Neural cell (in vitro differentiated cells): ENCODE data around the gene RAB3GAP2.

Source experiments
- EP300 ChIP-seq: fragments of 450-650 bp; conservative IDR thresholded peaks from 2 replicates; pipeline ENCODE4 v1.6.1; 2014; ENCODE audit warnings: antibody characterized with exemption, mild to moderate bottlenecking, moderate library complexity; ENCODE audit not compliant: poor library complexity, severe bottlenecking
- EZH2 ChIP-seq: fragments of 200-600, 300-800 bp; shearing (Covaris generic), sonication (generic); IDR thresholded peaks from 2 replicates; pipeline ENCODE4 v1.6.1; 2014; ENCODE audit warnings: antibody characterized with exemption, low read length, borderline replicate concordance, mild to moderate bottlenecking; ENCODE audit not compliant: insufficient read depth, poor library complexity, severe bottlenecking
- POLR2AphosphoS5 ChIP-seq: IDR thresholded peaks from 2 replicates; pipeline ENCODE4 v1.6.1; 2012
- SMC3 ChIP-seq: fragments of 450-650 bp; conservative IDR thresholded peaks from 2 replicates; pipeline ENCODE4 v1.6.1; 2014; ENCODE audit warnings: antibody characterized with exemption, mild to moderate bottlenecking, moderate library complexity; ENCODE audit not compliant: poor library complexity
- TAF1 ChIP-seq: IDR thresholded peaks from 2 replicates; pipeline ENCODE4 v1.6.1; 2012; ENCODE audit warnings: low read depth
- TF ChIP-seq, protein P1 (sequence below): fragments of 450-650 bp; IDR thresholded peaks from 2 replicates; pipeline ENCODE4 v1.5.1; 2014; ENCODE audit warnings: antibody characterized with exemption, mild to moderate bottlenecking, moderate library complexity; ENCODE audit not compliant: poor library complexity, severe bottlenecking

DNA sequence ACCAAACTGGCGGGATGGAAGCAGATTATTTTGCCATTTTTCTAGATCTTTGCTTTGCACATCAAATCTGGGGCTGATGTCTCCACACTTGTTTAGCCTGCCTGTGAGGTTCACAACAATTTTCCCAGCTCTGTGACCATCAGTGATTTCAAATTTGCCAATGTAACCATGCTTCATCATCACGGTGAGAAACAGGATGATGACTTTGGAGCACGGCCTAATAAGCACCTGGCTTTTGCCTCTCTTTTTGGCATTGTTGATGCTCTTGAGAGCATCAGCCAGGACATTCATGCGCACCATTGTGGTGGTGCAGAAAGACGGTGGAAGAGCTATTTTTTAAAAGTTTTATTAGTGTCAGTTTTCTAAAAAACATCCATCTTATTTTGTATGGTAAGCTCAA is 128.2 kb downstream of the RAB3GAP2 start:
- TF ChIP-seq SMC3 = no peak
- TF ChIP-seq, protein P1, sequence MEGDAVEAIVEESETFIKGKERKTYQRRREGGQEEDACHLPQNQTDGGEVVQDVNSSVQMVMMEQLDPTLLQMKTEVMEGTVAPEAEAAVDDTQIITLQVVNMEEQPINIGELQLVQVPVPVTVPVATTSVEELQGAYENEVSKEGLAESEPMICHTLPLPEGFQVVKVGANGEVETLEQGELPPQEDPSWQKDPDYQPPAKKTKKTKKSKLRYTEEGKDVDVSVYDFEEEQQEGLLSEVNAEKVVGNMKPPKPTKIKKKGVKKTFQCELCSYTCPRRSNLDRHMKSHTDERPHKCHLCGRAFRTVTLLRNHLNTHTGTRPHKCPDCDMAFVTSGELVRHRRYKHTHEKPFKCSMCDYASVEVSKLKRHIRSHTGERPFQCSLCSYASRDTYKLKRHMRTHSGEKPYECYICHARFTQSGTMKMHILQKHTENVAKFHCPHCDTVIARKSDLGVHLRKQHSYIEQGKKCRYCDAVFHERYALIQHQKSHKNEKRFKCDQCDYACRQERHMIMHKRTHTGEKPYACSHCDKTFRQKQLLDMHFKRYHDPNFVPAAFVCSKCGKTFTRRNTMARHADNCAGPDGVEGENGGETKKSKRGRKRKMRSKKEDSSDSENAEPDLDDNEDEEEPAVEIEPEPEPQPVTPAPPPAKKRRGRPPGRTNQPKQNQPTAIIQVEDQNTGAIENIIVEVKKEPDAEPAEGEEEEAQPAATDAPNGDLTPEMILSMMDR = no peak
- TF ChIP-seq POLR2AphosphoS5 = no peak
- TF ChIP-seq TAF1 = no peak
- TF ChIP-seq EZH2 = no peak
- no peak for TF ChIP-seq EP300
